Measurements from ENCODE around the gene CAPSL.
A peak's percentile ranks its signal among the peaks of the same experiment; 100 is the strongest.

CAPSL gene

GRCh38 chr5:35870605-35871004 lies 67.8 kb downstream of the CAPSL start:
- DNase-seq, result no peak

- DNase-seq, result no peak
Measured at GRCh38 chr5:35869685-35870277, 68.6 kb downstream of the CAPSL start.

GRCh38 chr5:35867998-35868397 lies 70.4 kb downstream of the CAPSL start:
- DNase-seq, result no peak

DNA sequence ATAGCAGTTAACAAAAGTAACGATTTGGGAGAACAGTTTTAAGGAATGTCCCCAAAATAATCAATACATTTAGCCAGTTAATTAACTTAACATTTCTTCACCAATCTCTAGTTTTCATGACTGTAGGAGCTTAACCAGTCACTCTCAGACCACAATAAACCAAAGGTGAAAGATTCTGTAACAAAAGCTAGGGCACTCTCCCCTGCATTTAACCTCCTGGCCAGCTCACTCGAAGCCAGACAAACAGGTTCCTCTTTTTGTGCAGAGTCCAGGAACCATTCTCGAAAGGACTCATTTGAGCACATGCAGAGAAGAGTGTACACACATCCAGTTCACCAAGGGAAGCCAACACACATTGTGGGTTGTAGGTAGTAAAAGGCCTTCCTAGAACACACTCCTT lies 75.3 kb downstream of the CAPSL start:
- no peak for DNase-seq

- no peak for DNase-seq
Measured at GRCh38 chr5:35862126-35862525, 76.3 kb downstream of the CAPSL start.

- no peak for DNase-seq
Measured at GRCh38 chr5:35861718-35862117, 76.7 kb downstream of the CAPSL start.

DNA sequence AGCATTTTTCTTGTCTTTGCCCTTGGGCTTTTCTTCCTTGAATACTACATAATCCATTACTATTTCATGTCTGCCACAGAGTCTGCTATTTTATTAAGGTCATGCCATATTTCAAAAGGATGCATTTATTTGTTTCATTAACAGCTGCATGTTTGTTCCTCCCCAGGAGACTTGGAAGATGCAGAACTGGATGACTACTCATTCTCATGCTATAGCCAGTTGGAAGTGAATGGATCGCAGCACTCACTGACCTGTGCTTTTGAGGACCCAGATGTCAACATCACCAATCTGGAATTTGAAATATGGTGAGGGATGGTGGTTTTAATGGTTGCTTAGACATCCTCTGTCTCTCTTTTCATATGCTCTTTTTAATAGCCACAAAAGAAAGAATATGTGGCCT lies 77.7 kb downstream of the CAPSL start:
- DNase-seq, result no peak

DNA sequence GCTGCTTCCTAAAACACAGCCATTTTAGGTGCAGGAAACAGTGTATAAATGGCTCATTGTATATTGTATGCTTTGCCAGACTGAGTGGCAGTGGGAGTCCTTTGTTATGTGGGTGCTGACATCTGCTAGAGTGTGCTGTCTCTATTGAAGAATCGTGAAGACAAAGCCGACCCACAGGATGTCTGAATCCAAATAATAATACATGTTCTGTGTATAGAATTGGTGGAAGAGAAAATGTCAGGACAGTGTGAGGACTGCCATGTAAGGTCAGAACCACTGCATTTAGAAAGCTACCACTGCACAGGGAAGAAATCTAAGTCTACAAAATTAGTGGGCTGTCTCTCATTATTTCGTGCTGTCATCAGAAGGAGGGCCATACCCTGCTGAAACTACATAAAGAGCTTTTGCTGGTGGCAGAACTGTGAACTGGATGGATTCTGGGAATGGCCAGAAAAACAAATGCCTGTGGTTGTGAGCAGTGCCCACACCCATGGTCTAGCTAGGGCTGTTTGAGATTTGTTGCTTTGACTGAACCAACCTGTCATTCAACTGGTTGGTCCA lies 79.2 kb downstream of the CAPSL start:
- DNase-seq, result no peak

DNA sequence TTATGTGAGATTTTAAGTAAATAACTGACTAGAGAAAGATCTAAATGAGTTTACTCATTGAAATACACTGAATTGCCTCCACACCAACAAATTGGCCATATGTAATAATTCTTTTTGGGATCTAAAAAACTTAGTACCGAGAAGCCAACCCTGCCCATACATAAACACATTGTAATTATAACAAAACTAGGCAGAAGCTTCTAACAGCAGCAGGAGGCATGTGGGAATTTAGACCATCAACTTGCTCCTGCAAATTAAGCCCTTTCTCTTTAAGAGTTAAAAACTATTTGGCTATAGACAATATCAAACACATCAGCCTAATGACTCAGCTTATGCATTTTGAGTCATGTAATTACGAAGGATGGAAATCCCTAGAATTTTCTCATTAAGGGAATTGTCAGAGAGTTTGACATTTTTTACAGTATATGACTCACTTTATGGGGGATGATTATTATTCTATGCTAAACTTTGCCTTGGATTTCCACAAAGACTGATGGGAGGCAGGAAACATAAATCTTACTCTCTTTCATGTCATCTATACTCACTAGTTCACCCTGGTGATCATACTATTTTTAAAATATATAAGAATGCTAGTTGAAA lies 80.7 kb downstream of the CAPSL start:
- DNase-seq, result no peak

DNA sequence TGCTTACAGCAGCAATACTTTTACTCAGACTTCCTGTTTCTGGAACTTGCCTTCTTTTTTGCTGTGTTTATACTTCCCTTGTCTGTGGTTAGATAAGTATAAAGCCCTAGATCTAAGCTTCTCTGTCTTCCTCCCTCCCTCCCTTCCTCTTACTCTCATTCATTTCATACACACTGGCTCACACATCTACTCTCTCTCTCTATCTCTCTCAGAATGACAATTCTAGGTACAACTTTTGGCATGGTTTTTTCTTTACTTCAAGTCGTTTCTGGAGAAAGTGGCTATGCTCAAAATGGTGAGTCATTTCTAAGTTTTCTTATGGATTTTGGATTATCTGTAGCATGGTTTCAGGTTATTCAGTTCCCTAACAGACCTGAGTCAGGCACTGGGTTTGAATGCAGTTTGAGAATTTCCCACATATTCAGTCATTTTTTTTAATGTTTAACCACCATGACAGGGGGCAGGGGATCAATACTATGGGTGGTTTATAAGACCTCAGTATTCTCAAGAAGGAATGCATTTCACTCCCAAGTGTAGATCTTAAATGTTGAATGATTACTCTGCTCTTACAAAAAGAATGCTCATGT lies 81.6 kb downstream of the CAPSL start, which contains the start of gene IL7R:
IL7R (plus strand) TSS at position 127 of the 587 bp plus-strand sequence; CDS start at position 214, 87 bp downstream.
- no peak for DNase-seq

DNA sequence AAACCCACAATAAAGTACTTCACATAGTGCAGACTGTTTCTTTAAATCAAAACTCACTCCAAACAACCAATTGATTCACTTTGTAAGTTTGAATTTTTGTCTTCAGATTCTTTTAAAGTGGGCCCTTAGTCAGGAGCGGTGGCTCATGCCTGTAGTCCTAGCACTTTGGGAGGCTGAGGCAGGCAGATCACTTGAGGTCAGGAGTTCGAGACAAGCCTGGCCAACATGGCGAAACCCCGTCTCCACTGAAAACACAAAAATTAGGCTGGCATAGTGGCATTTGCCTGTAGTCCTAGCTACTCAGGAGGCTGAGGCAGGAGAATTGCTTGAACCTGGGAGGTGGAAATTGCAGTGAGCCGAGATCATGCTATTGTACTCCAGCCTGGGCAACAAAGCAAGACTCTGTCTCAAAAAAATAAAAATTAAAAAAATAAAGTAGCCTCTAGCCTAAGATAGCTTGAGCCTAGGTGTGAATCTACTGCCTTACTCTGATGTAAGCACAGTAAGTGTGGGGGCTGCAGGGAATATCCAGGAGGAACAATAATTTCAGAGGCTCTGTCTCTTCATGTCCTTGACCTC lies 82.1 kb downstream of the CAPSL start:
- DNase-seq, result peak; percentile 66

GRCh38 chr5:35855187-35855586 lies 83.2 kb downstream of the CAPSL start:
- DNase-seq, result no peak

Measured in activated effector memory CD4-positive, alpha-beta T cell treated with anti-CD3 and anti-CD28 coated beads, Interleukin-2, amount 50 U/mL, for 16 hours (primary cell).